HepG2 (cell line): ENCODE data around the gene KDM3A. TPM values are rescaled to one million over a fixed set of nuclear protein-coding genes. Genes with fewer than 3 reads are reported as not detected.

ENCODE experiments used
- AKAP8 ChIP-seq: sonication (generic); formaldehyde crosslinking; IDR thresholded peaks from 2 replicates; pipeline ENCODE4 v1.5.1; 2020; ENCODE audit warnings: mild to moderate bottlenecking, missing genetic modification reagents
- EHMT2 ChIP-seq: fragments of 200-600 bp; sonication (generic); IDR thresholded peaks from 2 replicates; pipeline ENCODE4 v1.7.0; 2017; ENCODE audit warnings: antibody characterized with exemption, low read depth, low read length, borderline replicate concordance
- HMG20B ChIP-seq: conservative IDR thresholded peaks from 2 replicates; pipeline ENCODE4 v1.6.1; 2016; ENCODE audit warnings: missing genetic modification reagents, missing compliant biosample characterization
- HNRNPH1 ChIP-seq: fragments of 200-400 bp; formaldehyde crosslinking; optimal IDR thresholded peaks from 2 replicates; pipeline ENCODE3; 2017; ENCODE audit warnings: mild to moderate bottlenecking, low read depth, low read length
- IRF9 ChIP-seq: sonication (generic); formaldehyde crosslinking; IDR thresholded peaks from 2 replicates; pipeline ENCODE4 v1.8.0; 2022; ENCODE audit warnings: missing genetic modification reagents, mild to moderate bottlenecking, borderline replicate concordance
- MTF2 ChIP-seq: sonication (generic); formaldehyde crosslinking; IDR thresholded peaks from 2 replicates; pipeline ENCODE4 v1.5.0; 2020; ENCODE audit warnings: missing genetic modification reagents, borderline replicate concordance
- YEATS4 ChIP-seq: sonication (generic); formaldehyde crosslinking; IDR thresholded peaks from 2 replicates; pipeline ENCODE4 v1.4.0; 2020; ENCODE audit warnings: missing genetic modification reagents, borderline replicate concordance
- ZNF530 ChIP-seq: sonication (generic); formaldehyde crosslinking; IDR thresholded peaks from 2 replicates; pipeline ENCODE4 v1.5.0; 2020; ENCODE audit warnings: low read depth, mild to moderate bottlenecking, missing genetic modification reagents
- ZNF768 ChIP-seq: sonication (generic); formaldehyde crosslinking; IDR thresholded peaks from 2 replicates; pipeline ENCODE4 v1.4.0; 2020; ENCODE audit warnings: missing genetic modification reagents
- ZNF776 ChIP-seq: sonication (generic); formaldehyde crosslinking; IDR thresholded peaks from 2 replicates; pipeline ENCODE4 v1.4.0; 2020; ENCODE audit warnings: mild to moderate bottlenecking, missing genetic modification reagents
- polyA plus RNA-seq, 8 experiments: library from polyadenylated mRNA; depleted of rRNA in 3 of 8; stranded (reverse) in 7 of 8; unstranded in 1 of 8; fragments of >200 nt; fragmentation: Illumina TruSeq in 4 of 8; extraction: Trizol in 4 of 8; gene quantifications; 2 replicates each; pipeline versions ENCODE4 v1.2.1 to v1.2.3, GENCODE V29; 2011 to 2016; ENCODE audit warnings: low read depth in 4 of 8, missing spikeins in 1 of 8, mixed read lengths in 1 of 8; ENCODE audit not compliant: insufficient read depth in 1 of 8
- total RNA-seq, 5 experiments: library from RNA; depleted of rRNA; stranded (reverse); fragments of >200 nt; fragmentation: Illumina TruSeq; extraction: Trizol; gene quantifications; 2 replicates each; pipeline ENCODE4 v1.2.3, GENCODE V29; 2016; ENCODE audit warnings: low read depth in 1 of 5
- TF ChIP-seq, protein P1 (sequence below): sonication (generic); formaldehyde crosslinking; IDR thresholded peaks from 2 replicates; pipeline ENCODE4 v1.4.0; 2020; ENCODE audit warnings: mild to moderate bottlenecking, missing genetic modification reagents
- TF ChIP-seq, protein P2 (sequence below): sonication (generic); formaldehyde crosslinking; IDR thresholded peaks from one replicate; pipeline ENCODE4 v1.5.1; 2020; ENCODE audit warnings: mild to moderate bottlenecking, missing genetic modification reagents; ENCODE audit errors: not compliant biosample characterization
- TF ChIP-seq, protein P3 (sequence below): IDR thresholded peaks from 2 replicates; pipeline ENCODE4 v1.6.1; 2016; ENCODE audit warnings: low read depth
- TF ChIP-seq, protein P4 (sequence below): sonication (generic); formaldehyde crosslinking; IDR thresholded peaks from 2 replicates; pipeline ENCODE4 v1.4.0; 2020; ENCODE audit warnings: mild to moderate bottlenecking, missing genetic modification reagents

Gene KDM3A
- total and polyA plus RNA-seq, 2 of the 13 experiments (the other 11 are each of a cell fraction or from before 2014, with no cell fraction given) = 21.0 to 70.2 TPM

GRCh38 chr2:86440631-86441391 is at the start of gene KDM3A (continued):
- TF ChIP-seq, protein P1, sequence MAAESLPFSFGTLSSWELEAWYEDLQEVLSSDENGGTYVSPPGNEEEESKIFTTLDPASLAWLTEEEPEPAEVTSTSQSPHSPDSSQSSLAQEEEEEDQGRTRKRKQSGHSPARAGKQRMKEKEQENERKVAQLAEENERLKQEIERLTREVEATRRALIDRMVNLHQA (CRISPR knock-in tag) = no peak; the same call in none of the 2 replicates
- TF ChIP-seq EHMT2 (peak; percentile 99), YEATS4 (CRISPR knock-in tag) (peak; percentile 99), AKAP8 (CRISPR knock-in tag) (peak; percentile 76; the same call in 1 of the 2 replicates), MTF2 (CRISPR knock-in tag) (peak; percentile 98), IRF9 (CRISPR knock-in tag) (peak; percentile 98), ZNF768 (CRISPR knock-in tag) (peak; percentile 75; the same call in 1 of the 2 replicates), HMG20B (CRISPR knock-in tag) (peak; percentile 88), ZNF530 (no peak; the same call in 1 of the 2 replicates), HNRNPH1 (peak; percentile 16), ZNF776 (peak; percentile 93)
- TF ChIP-seq, protein P2, sequence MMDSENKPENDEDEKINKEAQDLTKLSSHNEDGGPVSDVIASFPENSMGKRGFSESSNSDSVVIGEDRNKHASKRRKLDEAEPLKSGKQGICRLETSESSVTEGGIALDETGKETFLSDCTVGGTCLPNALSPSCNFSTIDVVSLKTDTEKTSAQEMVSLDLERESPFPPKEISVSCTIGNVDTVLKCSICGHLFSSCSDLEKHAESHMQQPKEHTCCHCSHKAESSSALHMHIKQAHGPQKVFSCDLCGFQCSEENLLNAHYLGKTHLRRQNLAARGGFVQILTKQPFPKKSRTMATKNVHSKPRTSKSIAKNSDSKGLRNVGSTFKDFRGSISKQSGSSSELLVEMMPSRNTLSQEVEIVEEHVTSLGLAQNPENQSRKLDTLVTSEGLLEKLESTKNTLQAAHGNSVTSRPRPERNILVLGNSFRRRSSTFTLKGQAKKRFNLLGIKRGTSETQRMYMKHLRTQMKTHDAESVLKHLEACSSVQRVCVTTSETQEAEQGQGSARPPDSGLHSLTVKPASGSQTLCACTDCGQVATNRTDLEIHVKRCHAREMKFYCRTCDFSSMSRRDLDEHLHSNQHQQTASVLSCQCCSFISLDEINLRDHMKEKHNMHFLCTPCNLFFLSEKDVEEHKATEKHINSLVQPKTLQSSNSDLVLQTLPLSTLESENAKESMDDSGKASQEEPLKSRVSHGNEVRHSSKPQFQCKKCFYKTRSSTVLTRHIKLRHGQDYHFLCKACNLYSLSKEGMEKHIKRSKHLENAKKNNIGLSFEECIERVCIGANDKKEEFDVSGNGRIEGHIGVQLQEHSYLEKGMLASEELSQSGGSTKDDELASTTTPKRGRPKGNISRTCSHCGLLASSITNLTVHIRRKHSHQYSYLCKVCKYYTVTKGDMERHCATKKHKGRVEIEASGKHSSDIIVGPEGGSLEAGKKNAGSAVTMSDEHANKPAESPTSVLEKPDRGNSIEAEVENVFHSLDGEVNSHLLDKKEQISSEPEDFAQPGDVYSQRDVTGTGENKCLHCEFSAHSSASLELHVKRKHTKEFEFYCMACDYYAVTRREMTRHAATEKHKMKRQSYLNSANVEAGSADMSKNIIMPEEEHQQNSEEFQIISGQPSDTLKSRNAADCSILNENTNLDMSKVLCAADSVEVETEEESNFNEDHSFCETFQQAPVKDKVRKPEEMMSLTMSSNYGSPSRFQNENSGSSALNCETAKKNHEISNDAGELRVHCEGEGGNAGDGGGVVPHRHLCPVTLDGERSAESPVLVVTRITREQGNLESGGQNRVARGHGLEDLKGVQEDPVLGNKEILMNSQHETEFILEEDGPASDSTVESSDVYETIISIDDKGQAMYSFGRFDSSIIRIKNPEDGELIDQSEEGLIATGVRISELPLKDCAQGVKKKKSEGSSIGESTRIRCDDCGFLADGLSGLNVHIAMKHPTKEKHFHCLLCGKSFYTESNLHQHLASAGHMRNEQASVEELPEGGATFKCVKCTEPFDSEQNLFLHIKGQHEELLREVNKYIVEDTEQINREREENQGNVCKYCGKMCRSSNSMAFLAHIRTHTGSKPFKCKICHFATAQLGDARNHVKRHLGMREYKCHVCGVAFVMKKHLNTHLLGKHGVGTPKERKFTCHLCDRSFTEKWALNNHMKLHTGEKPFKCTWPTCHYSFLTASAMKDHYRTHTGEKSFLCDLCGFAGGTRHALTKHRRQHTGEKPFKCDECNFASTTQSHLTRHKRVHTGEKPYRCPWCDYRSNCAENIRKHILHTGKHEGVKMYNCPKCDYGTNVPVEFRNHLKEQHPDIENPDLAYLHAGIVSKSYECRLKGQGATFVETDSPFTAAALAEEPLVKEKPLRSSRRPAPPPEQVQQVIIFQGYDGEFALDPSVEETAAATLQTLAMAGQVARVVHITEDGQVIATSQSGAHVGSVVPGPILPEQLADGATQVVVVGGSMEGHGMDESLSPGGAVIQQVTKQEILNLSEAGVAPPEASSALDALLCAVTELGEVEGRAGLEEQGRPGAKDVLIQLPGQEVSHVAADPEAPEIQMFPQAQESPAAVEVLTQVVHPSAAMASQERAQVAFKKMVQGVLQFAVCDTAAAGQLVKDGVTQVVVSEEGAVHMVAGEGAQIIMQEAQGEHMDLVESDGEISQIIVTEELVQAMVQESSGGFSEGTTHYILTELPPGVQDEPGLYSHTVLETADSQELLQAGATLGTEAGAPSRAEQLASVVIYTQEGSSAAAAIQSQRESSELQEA (CRISPR knock-in tag) = peak; percentile 99
- TF ChIP-seq, protein P3, sequence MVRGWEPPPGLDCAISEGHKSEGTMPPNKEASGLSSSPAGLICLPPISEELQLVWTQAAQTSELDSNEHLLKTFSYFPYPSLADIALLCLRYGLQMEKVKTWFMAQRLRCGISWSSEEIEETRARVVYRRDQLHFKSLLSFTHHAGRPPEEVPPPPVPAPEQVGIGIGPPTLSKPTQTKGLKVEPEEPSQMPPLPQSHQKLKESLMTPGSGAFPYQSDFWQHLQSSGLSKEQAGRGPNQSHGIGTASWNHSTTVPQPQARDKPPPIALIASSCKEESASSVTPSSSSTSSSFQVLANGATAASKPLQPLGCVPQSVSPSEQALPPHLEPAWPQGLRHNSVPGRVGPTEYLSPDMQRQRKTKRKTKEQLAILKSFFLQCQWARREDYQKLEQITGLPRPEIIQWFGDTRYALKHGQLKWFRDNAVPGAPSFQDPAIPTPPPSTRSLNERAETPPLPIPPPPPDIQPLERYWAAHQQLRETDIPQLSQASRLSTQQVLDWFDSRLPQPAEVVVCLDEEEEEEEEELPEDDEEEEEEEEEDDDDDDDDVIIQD (CRISPR knock-in tag) = peak; percentile 100
- TF ChIP-seq, protein P4, sequence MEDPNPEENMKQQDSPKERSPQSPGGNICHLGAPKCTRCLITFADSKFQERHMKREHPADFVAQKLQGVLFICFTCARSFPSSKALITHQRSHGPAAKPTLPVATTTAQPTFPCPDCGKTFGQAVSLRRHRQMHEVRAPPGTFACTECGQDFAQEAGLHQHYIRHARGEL (CRISPR knock-in tag) = peak; percentile 79; the same call in 1 of the 2 replicates
